Measurements from ENCODE around the gene PXDN.

DNA sequence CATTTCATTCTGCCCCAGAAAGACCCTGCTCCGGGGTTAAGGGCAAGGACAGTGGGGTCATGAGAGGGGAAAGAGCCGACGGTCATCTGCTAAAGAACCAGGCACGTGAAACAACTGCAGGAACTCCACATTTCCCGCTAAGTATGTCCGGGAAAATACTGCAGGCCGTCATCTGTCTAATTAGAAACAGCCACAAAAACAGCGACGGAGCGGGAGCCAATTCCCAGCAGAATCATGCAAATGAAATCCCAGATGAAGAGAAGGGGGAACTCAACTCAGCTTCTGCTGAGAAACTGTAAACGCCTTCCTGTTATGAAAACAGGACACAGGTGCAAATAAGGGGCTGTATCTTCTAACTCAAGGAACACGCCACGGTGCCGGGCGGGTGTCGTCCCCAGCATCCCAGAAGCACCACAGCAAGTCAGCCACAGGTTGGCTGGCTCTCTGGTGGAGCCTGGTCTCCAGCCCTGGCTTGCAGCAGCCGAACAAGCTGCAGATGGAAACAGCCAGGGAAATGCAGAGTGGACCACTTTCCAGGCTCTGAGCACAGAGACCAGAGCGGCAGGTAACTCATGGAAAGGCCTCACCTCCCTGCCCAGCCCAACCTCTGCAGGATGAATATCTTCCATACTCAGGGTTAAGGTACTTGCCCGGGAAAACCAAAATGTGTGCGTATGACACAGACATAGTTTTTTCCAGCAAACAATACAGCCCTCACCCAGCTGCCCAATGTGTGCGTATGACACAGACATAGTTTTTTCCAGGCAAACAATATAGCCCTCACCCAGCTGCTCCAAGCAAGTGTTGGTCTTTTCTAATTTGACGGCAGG is 28.9 kb downstream of the PXDN start:
- TF ChIP-seq, protein P1, sequence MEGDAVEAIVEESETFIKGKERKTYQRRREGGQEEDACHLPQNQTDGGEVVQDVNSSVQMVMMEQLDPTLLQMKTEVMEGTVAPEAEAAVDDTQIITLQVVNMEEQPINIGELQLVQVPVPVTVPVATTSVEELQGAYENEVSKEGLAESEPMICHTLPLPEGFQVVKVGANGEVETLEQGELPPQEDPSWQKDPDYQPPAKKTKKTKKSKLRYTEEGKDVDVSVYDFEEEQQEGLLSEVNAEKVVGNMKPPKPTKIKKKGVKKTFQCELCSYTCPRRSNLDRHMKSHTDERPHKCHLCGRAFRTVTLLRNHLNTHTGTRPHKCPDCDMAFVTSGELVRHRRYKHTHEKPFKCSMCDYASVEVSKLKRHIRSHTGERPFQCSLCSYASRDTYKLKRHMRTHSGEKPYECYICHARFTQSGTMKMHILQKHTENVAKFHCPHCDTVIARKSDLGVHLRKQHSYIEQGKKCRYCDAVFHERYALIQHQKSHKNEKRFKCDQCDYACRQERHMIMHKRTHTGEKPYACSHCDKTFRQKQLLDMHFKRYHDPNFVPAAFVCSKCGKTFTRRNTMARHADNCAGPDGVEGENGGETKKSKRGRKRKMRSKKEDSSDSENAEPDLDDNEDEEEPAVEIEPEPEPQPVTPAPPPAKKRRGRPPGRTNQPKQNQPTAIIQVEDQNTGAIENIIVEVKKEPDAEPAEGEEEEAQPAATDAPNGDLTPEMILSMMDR (IDR thresholded peaks at IDR 0.05; ENCODE audit: low read depth, low read length, poor library complexity, severe bottlenecking): no peak
- TF ChIP-seq EZH2phosphoT487 (IDR thresholded peaks at IDR 0.05; ENCODE audit: borderline replicate concordance, low read length): no peak

Measured in DOHH2 (cell line).